Hematopoietic multipotent progenitor cell (in vitro differentiated cells): ENCODE measurements around the gene ATP7A. TPM values are rescaled to one million over a fixed set of nuclear protein-coding genes. Genes with fewer than 3 reads are reported as not detected.
"Not testable (repeated sequence)": the region's sequence is repeated elsewhere in the genome, so short reads cannot be mapped to it uniquely, and the experiment has no call there.

Experiments
- DNase-seq, 3 donors: peaks; one replicate each; pipeline ENCODE4 v3.0.0-alpha.2; 2011 to 2015; ENCODE audit warnings: low read depth in 2 of 3, low spot score in 2 of 3
- total RNA-seq: library from RNA; depleted of rRNA; stranded (reverse); fragments of >200 nt; gene quantifications from one replicate; pipeline ENCODE4 v1.2.3, GENCODE V29; 2012

Gene ATP7A
- total RNA-seq, 1 donor = 7.8 TPM

- no peak for DNase-seq
Observed at GRCh38 chrX:77938083-77938680, 27.7 kb downstream of the ATP7A start.

GRCh38 chrX:77945031-77945430, 34.5 kb downstream of the ATP7A start:
- not testable (repeated sequence) for DNase-seq

- DNase-seq = no peak
Observed at GRCh38 chrX:77945910-77946545, 35.5 kb downstream of the ATP7A start.

- no peak for DNase-seq
Observed at GRCh38 chrX:77946571-77946970, 36.1 kb downstream of the ATP7A start.

GRCh38 chrX:77949840-77950239, 39.3 kb downstream of the ATP7A start:
- no peak for DNase-seq

GRCh38 chrX:77952173-77952572, 41.7 kb downstream of the ATP7A start:
- no peak for DNase-seq

GRCh38 chrX:77953302-77953701, 42.8 kb downstream of the ATP7A start:
- peak in 1 of 3 donors; percentile 19 for DNase-seq

GRCh38 chrX:77953708-77954107, 43.2 kb downstream of the ATP7A start:
- no peak for DNase-seq

- no peak for DNase-seq
Observed at GRCh38 chrX:77960567-77960966, 50.1 kb downstream of the ATP7A start.

- DNase-seq = no peak
Observed at GRCh38 chrX:77961063-77961462, 50.6 kb downstream of the ATP7A start.

GRCh38 chrX:77962068-77962902, 51.8 kb downstream of the ATP7A start:
- DNase-seq = no peak

GRCh38 chrX:77966361-77966760, 55.9 kb downstream of the ATP7A start:
- DNase-seq = no peak

- peak in 1 of 3 donors; percentile 34 for DNase-seq
Observed at GRCh38 chrX:77967631-77968030, 57.1 kb downstream of the ATP7A start.

GRCh38 chrX:77969538-77969937, 59.0 kb downstream of the ATP7A start, which contains the start of gene PGAM4:
Gene PGAM4, minus strand, starts transcription at chrX:77969638. Its CDS starts 0 bp downstream, at chrX:77969638.
- DNase-seq = no peak

GRCh38 chrX:77975755-77976154, 65.3 kb downstream of the ATP7A start:
- DNase-seq = no peak

GRCh38 chrX:77977095-77977494, 66.6 kb downstream of the ATP7A start:
- DNase-seq = no peak

- DNase-seq = no peak
Observed at GRCh38 chrX:77977518-77977917, 67.0 kb downstream of the ATP7A start.

- DNase-seq = no peak
Observed at GRCh38 chrX:77979870-77980269, 69.4 kb downstream of the ATP7A start.

GRCh38 chrX:78011846-78012245, 101.4 kb downstream of the ATP7A start:
- no peak for DNase-seq

- no peak for DNase-seq
Observed at GRCh38 chrX:78019586-78020483, 109.3 kb downstream of the ATP7A start.
